Heart left ventricle (tissue), 16 donors: ENCODE measurements around the gene SULT2B1. TPM values are rescaled to one million over a fixed set of nuclear protein-coding genes. Genes with fewer than 3 reads are reported as not detected.

Experiments
- ATAC-seq, 4 donors: fragments of 200-7000 bp; cut with Tn5 transposase; one replicate each; pipeline ENCODE4 v1.9.1; 2020 to 2022; ENCODE audit warnings: moderate library complexity in 4 of 4, mild to moderate bottlenecking in 3 of 4, moderate number of reproducible peaks in 1 of 4
- DNase-seq, 5 donors: peaks; one replicate each; pipeline ENCODE4 v3.0.0-alpha.2; 2020
- H3K27ac ChIP-seq, 12 donors: fragments of 200-600 bp; sonication (generic) in 4 of 12; one replicate each; pipeline versions ENCODE4 v1.5.0 to v1.8.0; 2016 to 2022; ENCODE audit warnings: mild to moderate bottlenecking in 2 of 12
- H3K27me3 ChIP-seq, 9 donors: fragments of 200-600 bp; sonication (generic) in 2 of 9; one replicate each; pipeline versions ENCODE4 v1.5.1 to v1.8.0; 2016 to 2022; ENCODE audit warnings: mild to moderate bottlenecking in 3 of 9
- H3K36me3 ChIP-seq, 9 donors: fragments of 200-600 bp; sonication (generic) in 2 of 9; one replicate each; pipeline versions ENCODE4 v1.5.0 to v1.8.0; 2018 to 2022; ENCODE audit warnings: mild to moderate bottlenecking in 2 of 9
- H3K4me1 ChIP-seq, 12 donors: fragments of 200-600 bp; sonication (generic) in 4 of 12; one replicate each; pipeline versions ENCODE4 v1.5.0 to v1.8.0; 2016 to 2022; ENCODE audit warnings: mild to moderate bottlenecking in 3 of 12
- H3K4me3 ChIP-seq, 12 donors: fragments of 200-600 bp; sonication (generic) in 4 of 12; one replicate each; pipeline versions ENCODE4 v1.5.0 to v1.8.0; 2017 to 2022; ENCODE audit warnings: mild to moderate bottlenecking in 9 of 12, moderate library complexity in 4 of 12
- H3K9me3 ChIP-seq, 12 donors: fragments of 200-600 bp; sonication (generic) in 4 of 12; one replicate each; pipeline versions ENCODE4 v1.5.0 to v1.8.0; 2016 to 2022; ENCODE audit warnings: mild to moderate bottlenecking in 1 of 12
- POLR2A ChIP-seq, 2 donors: fragments of 450-650 bp; IDR thresholded peaks; one replicate each; pipeline ENCODE4 v1.6.1; 2017; ENCODE audit warnings: antibody characterized with exemption in 2 of 2, mild to moderate bottlenecking in 2 of 2, moderate library complexity in 2 of 2
- WGBS, 4 donors: extraction: QIAGEN DNeasy Blood & Tissue Kit in 2 of 4; methylation state at CpG; one replicate each; pipeline versions ENCODE4 v1.1.5 to v1.1.7; 2013 to 2018; 5-methylcytosine and 5-hydroxymethylcytosine counted together
- intact Hi-C, 10 donors: fragments of 100-400 bp; cut with DNase I; formaldehyde crosslinking; loops; one replicate each; pipeline versions ENCODE4 v1.11.1 to v1.14.2; 2022
- polyA plus RNA-seq, 2 donors: library from polyadenylated mRNA; stranded (reverse); fragments of 200-250 nt; gene quantifications; one replicate each; pipeline ENCODE4 v1.2.3, GENCODE V29; 2013
- total RNA-seq, 9 donors: library from RNA; depleted of rRNA in 2 of 9; stranded (reverse); fragments of >200 nt in 2 of 9; fragmentation: NEBNext Ultra II Directional in 3 of 9; extraction: Animal tissue kit (Norgen Biotek cat#: 25700) in 3 of 9; gene quantifications; one replicate each; pipeline versions ENCODE4 v1.1.0 to v1.2.4, GENCODE V29; 2016 to 2023
- TF ChIP-seq, protein P1 (sequence below), 12 donors: fragments of 200-600 bp; sonication (generic) in 4 of 12; IDR thresholded peaks; one replicate each; pipeline versions ENCODE4 v1.5.0 to v1.8.0; 2018 to 2022; ENCODE audit warnings: antibody characterized with exemption in 12 of 12, mild to moderate bottlenecking in 5 of 12
- donor health status: ischemic (EF 13 %, LVEDD 7.1; RV severe dilation, severe dysfunction).
- donor health status: healthy with polysubstance abuse.
- donor health status: DM: no; HTN: yes; CAD: no.
- donor health status: DM: no; HTN: no; CAD: no.
- donor health status: ischemic (EF 25% LVEDD 6.9; RV normal size, moderate dysfunction).
- donor health status: ischemic (EF 25% LVEDD 5.7; RV mildly dilated, moderate dysfunction).
- donor health status: healthy.
- donor health status: DM: yes; HTN: yes; CAD: no.
- donor health status: ischemic (EF 35%, LVEDD 5.7; RV mildly dilated, moderate dysfunction).
- donor health status: nonischemic (EF 11% LVEDD 7.7; RV severe dilation, severe dysfunction).
- donor health status: DM: yes; HTN: yes; CAD: no.
- donor health status: PGD.
- donor health status: ischemic (EF 29% LVEDD 5.4; RV normal size, mild dysfunction).
- donor health status: nonischemic (EF 23%, LVEDD 6.1; RV moderate dilation, normal function).

Gene SULT2B1
- total and polyA plus RNA-seq, 11 donors: 0.19 to 0.45 TPM; not detected in 9

GRCh38 chr19:48613852-48614435 is 62.0 kb downstream of the SULT2B1 start:
- intact Hi-C loops: loop anchor here in 1 of 10 donors (10.0 kb wide), 1 partner anchor 229 kb away; no protein-coding TSS in a partner anchor
- Histone ChIP-seq H3K27me3 (peaks cover 0 to 2% (median 0%) of the 10 kb centered on the region in 9 donors), H3K36me3 (peaks cover 2 to 32% (median 27%) of the 10 kb centered on the region in 9 donors), H3K4me3 (no peak overlapping the region), H3K27ac (no peak overlapping the region), H3K9me3 (no peaks in the 10 kb centered on the region), H3K4me1 (peaks cover 10 to 30% (median 17%) of the 10 kb centered on the region in 12 donors)
- no peak for TF ChIP-seq POLR2A (IDR thresholded peaks at IDR 0.05)
- WGBS, 4 donors: 61 to 65% (median 63%) methylated on average over 12 to 13 of the region's 13 CpGs
- no peak for ATAC-seq
- no peak for DNase-seq

DNA sequence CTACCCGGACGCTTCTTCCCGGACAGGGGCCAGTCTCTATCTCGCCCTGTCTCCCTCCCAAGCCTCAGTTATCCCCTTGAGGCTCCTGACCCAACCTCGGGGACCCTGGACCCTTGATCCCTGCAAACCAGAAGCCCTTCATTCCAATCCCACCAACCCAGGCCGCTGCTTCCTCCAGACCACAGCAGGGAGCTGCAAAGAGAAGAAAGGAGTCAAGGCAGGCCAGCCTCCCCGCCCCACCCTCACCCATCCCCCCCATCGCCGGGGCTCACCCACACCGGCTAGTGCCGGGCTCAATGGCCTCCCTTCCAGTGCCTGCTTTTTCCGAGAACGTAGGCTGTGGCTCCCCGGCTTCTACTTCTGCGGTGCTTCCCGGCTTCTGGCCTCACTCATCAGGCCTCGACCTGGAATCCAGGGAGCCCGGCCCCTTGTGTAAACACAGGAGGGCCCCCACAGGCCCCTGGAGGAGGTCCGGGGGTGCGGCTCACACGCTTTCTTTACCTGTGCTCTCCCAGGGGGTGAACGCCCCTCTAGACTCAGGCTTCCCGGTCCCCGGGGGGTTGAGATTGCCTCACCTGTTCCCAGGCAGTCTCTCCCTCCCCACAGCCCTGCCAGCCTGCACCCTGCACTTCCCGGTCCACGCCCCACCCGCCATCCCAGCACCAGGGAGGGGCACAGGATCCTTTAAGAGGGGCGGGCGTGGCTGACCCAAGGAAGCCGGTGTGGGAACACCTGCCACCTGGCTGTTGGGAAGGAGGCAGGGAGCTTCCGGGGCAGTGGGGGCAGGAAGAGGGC is 62.7 kb downstream of the SULT2B1 start, which contains the start of gene FAM83E:
Gene FAM83E (minus strand): TSS at position 641 of the 795 bp plus-strand sequence. CDS start 1,704 bp downstream, outside the sequence.
- 63 to 66% (median 64%) methylated on average over 15 to 31 of the region's 31 CpGs for WGBS, 4 donors
- Histone ChIP-seq H3K9me3 (no peaks in the 10 kb centered on the region), H3K4me1 (peaks cover 11 to 32% (median 18%) of the 10 kb centered on the region in 12 donors), H3K36me3 (peaks cover 2 to 32% (median 27%) of the 10 kb centered on the region in 9 donors), H3K27me3 (peaks cover 0 to 6% (median 0%) of the 10 kb centered on the region in 9 donors), H3K27ac (no peak within 1 kb of the TSS), H3K4me3 (no peak within 1 kb of the TSS)
- no peak for ATAC-seq
- DNase-seq: no peak
- intact Hi-C loops: loop anchor here in 1 of 10 donors (10.0 kb wide), 1 partner anchor 230 kb away; no protein-coding TSS in a partner anchor
- TF ChIP-seq, protein P1, sequence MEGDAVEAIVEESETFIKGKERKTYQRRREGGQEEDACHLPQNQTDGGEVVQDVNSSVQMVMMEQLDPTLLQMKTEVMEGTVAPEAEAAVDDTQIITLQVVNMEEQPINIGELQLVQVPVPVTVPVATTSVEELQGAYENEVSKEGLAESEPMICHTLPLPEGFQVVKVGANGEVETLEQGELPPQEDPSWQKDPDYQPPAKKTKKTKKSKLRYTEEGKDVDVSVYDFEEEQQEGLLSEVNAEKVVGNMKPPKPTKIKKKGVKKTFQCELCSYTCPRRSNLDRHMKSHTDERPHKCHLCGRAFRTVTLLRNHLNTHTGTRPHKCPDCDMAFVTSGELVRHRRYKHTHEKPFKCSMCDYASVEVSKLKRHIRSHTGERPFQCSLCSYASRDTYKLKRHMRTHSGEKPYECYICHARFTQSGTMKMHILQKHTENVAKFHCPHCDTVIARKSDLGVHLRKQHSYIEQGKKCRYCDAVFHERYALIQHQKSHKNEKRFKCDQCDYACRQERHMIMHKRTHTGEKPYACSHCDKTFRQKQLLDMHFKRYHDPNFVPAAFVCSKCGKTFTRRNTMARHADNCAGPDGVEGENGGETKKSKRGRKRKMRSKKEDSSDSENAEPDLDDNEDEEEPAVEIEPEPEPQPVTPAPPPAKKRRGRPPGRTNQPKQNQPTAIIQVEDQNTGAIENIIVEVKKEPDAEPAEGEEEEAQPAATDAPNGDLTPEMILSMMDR (IDR thresholded peaks at IDR 0.05): no peak
- TF ChIP-seq POLR2A (IDR thresholded peaks at IDR 0.05): no peak

DNA sequence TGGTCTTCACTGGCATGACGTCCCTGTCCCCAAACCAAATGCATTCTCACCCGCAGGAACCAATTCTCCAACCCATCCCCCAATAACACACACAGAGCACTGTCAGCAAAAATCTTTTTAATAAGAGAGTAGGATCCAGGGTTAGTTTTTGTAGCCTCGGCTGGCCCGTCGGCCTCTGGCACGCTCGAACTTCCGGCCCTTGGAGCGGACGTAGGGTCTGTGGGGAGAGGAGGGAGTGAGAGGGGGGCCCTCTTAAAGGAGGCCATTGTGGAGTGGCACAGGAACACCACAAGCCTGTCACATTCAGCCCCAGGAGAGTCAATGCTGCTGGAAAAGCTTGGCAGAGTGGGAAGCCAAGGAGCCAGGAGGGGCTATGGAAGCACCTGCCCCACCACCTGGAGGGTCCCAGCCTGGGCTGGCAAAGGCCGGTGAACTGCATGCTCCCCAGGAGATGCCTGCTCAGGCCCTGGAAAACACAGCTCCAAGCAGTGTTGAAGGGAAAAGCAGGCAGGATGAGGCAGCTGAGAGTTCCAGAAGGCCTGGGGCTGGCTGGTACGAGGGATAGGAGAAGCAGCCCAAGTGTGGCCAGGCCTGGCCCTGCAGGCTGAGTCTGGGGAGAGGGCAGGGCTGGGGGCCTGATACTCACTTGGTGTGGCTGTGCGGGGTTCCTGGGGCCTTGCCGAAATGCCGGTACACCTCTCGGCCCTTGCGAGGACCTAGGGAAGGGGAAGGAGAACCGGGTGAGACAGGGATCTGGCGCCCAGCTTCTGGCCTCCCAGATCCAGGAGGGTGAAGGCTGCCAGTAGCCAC is 63.5 kb downstream of the SULT2B1 start:
- no peaks in the 10 kb centered on the region for H3K9me3 ChIP-seq
- 65 to 77% (median 72%) methylated on average over 8 to 19 of the region's 19 CpGs for WGBS, 4 donors
- H3K27me3 ChIP-seq: peaks cover 0 to 6% (median 0%) of the 10 kb centered on the region in 9 donors
- H3K27ac ChIP-seq: no peak overlapping the region
- intact Hi-C loops: loop anchor here in 1 of 10 donors (10.0 kb wide), 1 partner anchor 231 kb away; no protein-coding TSS in a partner anchor
- no peak for DNase-seq
- H3K4me1 ChIP-seq: peaks cover 11 to 35% (median 25%) of the 10 kb centered on the region in 12 donors
- no peak overlapping the region for H3K4me3 ChIP-seq
- peaks cover 2 to 32% (median 27%) of the 10 kb centered on the region in 9 donors for H3K36me3 ChIP-seq
- TF ChIP-seq POLR2A (IDR thresholded peaks at IDR 0.05): no peak
- TF ChIP-seq, protein P1 (IDR thresholded peaks at IDR 0.05): no peak
- no peak for ATAC-seq

DNA sequence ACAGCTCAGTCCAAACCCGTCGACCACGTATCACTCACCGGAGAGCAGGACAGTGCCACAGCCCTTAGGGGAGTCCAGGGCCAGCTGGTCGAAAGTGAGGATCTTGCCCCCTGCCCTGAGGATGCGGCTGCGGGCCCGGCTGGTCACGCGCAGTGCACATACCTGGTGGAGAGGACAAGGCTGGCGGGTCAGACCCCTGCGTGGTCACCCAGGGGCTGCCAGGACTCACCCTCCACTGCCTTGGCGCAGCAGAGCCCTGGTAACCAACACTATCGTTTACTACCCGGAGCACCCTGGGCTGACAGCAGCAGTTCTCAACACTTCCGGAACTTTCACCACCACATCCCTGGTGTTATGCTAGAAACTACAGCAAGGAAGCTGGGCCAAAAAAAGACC is 64.1 kb downstream of the SULT2B1 start:
- intact Hi-C loops: loop anchor here in 1 of 10 donors (10.0 kb wide), 1 partner anchor 231 kb away; no protein-coding TSS in a partner anchor
- Histone ChIP-seq H3K9me3 (no peaks in the 10 kb centered on the region), H3K27me3 (peaks cover 0 to 6% (median 0%) of the 10 kb centered on the region in 9 donors), H3K4me3 (no peak overlapping the region), H3K4me1 (peaks cover 11 to 38% (median 26%) of the 10 kb centered on the region in 12 donors), H3K36me3 (peaks cover 2 to 36% (median 27%) of the 10 kb centered on the region in 9 donors), H3K27ac (no peak overlapping the region)
- 82 to 90% (median 86%) methylated on average over 7 to 16 of the region's 16 CpGs for WGBS, 4 donors
- no peak for TF ChIP-seq POLR2A (IDR thresholded peaks at IDR 0.05)
- TF ChIP-seq, protein P1 (IDR thresholded peaks at IDR 0.05): no peak
- no peak for DNase-seq
- ATAC-seq: no peak
